T1000 (cell line): ENCODE results near the gene SLC17A5.
"Not testable (repeated sequence)": the region's sequence is repeated elsewhere in the genome, so short reads cannot be mapped to it uniquely, and the experiment has no call there.

Source experiments
- DNase-seq: peaks from one replicate; lab custom pipeline; 2025; ENCODE audit warnings: mixed read lengths; lab: John Stamatoyannopoulos, UW

SLC17A5 gene

DNA sequence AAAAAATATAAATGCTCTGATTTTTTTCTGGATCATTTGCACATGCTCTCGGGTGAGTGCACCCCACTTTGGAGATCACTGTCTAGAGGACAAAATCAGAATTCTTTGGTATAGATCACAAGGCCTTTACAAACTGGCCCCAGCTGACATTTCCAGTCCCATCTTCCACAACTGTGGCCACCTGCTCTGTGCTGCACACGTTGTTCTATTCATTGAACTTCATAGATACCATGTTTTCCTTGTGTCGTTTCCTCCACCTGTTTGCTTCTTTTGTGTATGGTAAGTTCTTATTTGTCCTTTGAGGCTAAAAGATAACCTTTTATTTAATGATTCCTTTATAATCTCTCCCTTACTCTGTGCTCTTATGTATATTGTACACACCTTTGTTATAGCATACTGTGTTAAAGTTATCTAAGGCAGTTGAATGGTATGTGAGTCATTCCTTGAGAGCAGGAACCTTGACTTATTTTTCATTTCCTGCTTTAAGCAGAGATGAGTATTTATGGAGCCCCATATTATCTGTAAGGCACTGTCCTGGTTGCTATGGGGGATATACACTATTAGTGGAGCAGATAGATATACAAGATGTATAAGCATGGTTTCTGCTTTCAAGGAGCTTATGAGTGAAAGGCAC lies 12.0 kb upstream of the SLC17A5 start:
- DNase-seq = no peak

DNA sequence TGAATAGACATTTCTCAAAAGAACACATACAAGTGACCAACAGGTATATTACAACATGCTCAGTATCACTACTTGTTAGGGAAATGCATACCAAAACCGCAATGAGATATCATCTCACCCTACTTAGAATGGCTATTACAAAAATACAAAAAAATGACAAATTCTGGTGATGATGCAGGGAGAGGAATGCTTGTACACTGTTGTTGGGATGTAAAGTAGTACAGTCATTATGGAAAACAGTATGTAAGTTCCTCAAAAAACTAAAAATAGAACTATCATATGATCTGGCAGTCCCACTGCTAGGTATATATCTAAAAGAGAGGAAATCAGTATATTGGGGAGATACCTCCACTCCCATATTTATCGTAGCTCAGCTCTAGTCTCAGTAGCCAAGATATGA lies 10.9 kb upstream of the SLC17A5 start:
- DNase-seq = no peak

- no peak for DNase-seq
Observed at GRCh38 chr6:73657201-73657600, 3.4 kb upstream of the SLC17A5 start.

GRCh38 chr6:73656531-73657145 lies 2.8 kb upstream of the SLC17A5 start:
- no peak for DNase-seq

DNA sequence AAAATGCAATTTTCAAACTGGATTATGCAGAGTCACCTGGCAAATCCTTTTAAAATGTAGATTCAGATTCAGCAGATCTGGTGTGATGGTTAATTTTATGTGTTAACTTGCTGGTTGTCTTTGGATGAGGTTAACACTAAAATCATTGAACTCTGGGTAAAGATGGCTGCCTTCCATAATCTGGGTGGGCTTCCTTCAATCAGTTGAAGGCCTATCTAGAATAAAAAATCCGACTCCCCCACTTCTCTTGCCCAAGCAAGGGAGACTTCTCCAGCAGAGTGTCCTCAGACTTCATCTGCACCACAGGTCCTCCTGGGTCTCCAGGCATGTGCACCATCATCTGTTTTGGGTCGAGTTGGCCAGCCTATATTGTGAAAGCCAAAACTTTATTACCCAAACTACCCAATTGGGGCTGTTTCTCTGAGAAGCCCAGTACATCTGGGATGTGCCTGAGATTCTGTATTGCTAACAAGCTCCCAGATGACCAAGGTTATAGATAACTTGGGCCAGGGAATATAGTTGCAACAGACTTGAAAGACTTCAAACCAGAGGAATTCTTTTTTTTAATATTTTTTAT lies 1.6 kb upstream of the SLC17A5 start:
- DNase-seq = no peak

DNA sequence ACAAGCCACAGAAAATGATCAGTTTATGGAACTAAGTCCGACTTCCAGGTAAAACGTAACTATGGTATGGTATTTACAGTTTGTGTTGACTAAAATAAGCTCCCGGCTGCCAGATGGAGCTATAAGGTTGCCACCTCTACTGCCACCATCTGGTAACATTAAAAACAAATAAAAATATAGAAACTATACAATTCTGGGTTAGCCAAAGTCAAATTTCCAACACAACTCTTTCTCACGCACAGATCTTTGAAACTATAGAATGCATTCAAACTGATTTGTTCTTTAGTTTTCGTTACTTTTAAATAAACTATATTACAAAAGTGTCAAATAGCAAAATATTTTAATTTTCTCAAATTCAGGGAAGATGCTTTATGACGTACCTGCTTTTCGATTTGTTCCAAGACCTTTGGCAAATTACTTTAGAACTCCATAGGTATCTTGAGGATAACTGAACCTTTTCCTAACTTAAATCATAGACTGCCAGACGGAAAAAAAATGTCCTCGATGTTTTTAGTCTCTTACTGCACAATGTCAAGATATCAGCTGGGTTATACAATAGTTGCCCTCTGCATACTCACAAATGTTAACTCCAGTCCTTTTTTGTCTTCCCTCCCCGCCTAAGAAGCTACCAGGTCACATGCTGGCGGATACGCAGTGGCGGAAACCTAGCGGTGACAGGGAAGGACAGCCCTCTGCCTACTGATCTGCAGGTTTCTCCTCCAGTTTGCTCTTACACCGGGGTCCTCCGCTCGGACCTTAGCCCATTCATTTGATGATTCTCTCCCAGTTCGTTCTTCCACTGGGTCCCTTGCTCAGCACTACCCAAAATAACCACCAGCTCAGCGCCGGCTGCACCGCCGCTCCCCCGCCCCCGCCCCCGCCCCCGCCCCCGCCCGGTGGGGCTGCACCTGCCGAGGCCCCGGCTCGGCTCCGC lies 888 bp downstream of the SLC17A5 start:
- DNase-seq = peak; percentile 9

GRCh38 chr6:73649783-73650182 lies 4.0 kb downstream of the SLC17A5 start:
- no peak for DNase-seq

DNA sequence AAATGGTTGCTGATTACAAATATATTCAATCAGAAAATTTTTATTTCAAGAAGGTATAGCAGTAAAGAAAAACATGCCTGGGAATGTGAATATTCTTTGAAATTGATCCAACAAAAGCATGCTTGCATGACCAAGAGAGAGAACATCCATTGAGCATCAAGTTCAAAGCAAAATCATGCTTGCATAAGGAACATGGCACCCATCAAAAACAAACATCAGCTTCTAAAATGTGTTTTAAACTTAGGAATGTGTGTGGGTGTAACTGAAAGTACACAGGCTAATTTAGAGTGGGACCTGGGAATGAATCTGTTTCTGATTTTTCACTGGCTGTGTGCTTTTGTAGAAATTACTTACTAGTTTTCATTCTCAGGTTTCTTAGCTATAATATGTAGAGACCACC lies 5.6 kb downstream of the SLC17A5 start:
- DNase-seq = no peak

- no peak for DNase-seq
Observed at GRCh38 chr6:73644941-73645591, 8.7 kb downstream of the SLC17A5 start.

DNA sequence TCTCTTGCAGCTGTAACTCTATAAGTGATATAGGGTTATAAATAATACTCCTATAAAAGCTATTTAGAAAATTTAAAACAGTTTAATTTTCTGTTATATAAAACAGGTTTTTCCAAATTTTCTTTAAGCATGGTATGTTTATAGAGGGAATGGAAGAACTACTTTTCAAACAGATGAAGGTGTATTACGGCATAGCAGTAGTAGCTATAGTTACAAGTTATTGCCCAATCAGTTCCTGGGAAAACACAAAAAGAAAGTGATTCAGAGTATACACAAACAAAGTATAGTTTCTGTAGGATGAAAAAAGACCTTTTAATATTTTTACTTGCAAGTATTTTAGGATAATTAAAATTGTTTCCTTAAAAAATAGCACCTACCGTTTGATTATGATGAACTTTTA lies 9.8 kb downstream of the SLC17A5 start:
- DNase-seq = no peak

DNA sequence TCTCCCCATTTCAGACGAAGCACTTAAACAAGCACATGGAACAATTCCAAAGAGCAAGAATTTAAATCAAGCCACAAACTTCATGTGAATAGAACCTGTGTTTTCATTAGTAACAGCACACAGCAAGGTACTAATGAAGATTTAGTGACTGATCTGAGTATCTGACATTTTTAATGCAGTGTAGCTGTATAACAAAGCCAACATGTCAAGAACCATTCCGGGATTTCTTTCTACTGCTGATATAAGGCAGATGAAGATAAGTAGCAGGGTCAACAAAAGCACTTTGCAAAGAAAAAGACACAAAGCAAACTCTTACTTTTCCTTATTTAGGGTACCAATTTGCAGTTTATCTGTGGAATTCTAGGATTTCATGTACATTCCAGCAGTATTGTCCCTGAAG lies 11.3 kb downstream of the SLC17A5 start:
- DNase-seq = no peak

DNA sequence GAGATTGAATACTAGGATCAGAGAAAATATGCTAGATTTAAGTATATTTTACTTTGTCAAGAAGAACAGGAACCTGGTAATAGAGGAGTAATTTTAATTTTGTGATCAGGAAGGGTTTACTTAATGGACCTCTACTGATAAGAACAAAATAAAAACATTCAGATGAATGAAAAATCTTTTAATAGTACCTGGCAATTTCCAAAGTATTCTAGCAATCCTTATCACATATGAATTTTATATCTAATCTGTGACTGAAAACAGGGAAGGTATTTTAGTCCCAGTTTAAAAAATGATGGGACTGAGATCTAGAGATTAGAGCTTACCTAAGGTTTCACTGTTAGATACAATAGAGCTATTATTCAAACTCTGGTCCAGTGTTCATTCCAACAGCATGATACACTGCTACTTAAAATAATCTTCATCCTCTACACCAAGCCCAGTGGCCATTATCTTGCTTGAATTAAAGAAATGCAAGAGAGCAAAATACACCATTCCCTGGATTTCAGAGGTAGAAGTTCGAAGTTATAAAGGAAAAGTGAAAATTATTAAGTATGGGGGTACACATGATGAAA lies 13.5 kb downstream of the SLC17A5 start:
- DNase-seq = no peak

GRCh38 chr6:73639040-73639439 lies 14.8 kb downstream of the SLC17A5 start:
- DNase-seq = no peak

GRCh38 chr6:73637404-73637803 lies 16.4 kb downstream of the SLC17A5 start:
- DNase-seq = no peak

DNA sequence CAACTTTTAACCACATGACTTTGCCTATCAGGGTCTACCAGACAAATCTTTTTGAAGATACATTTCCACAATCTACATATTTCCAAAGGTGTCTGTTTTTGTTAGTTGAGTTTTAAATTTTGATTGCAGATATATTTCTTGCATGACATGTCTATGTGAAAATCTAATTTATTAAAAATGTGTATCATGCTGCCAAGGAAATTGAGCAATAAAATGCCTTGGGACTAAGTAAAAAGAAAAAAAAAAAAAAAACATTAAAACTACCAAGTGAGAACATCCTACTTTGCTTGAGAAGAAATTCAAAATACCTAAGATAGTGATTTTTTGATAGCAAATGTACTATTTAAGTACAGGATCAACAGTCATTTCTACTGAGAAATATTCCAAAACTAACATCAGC lies 17.7 kb downstream of the SLC17A5 start:
- DNase-seq = no peak

DNA sequence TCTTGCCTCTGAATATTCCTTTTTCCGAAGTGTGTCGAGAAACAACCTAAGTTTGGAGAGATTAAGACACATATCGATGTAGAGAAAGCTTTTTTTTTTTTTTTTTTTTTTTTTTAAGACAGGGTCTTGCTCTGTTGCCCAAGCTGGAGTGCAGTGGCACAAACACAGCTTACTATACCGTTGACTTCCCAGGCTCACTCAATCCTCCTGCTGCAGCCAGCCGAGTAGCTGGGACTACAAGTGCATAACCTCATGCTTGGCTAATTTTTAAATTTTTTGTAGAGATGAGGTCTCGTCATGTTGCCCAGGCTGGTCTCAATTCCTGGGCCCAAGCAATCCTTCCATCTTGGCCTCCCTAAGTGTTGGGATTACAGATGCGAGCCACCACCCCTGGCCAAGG lies 21.4 kb downstream of the SLC17A5 start:
- DNase-seq = no peak

- no peak for DNase-seq
Observed at GRCh38 chr6:73631849-73632248, 21.9 kb downstream of the SLC17A5 start.

GRCh38 chr6:73630401-73630800 lies 23.4 kb downstream of the SLC17A5 start:
- DNase-seq = no peak

DNA sequence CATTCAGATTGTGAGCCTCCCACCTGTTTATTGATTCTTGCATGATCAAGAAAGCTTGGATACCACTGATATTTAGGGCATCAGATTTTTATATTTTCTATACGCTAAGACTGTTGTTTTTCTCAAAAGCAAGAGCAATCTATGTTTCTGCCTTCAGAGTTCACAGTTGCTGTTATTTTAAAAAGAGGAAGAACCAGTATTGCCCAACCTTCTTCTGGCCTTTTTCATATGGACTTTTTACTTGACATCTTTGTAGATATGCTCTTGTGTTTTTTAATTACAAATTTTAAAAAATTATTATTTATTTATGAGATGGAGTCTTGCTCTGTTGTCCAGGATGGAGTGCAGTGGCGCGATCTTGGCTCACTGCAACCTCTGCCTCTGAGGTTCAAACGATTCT lies 28.9 kb downstream of the SLC17A5 start:
- no peak for DNase-seq

GRCh38 chr6:73623480-73623879 lies 30.3 kb downstream of the SLC17A5 start:
- not testable (repeated sequence) for DNase-seq

GRCh38 chr6:73618082-73618481 lies 35.7 kb downstream of the SLC17A5 start:
- DNase-seq = not testable (repeated sequence)

- no peak for DNase-seq
Observed at GRCh38 chr6:73614802-73615201, 39.0 kb downstream of the SLC17A5 start.
